BLaER1 treated with 17β-estradiol and CSF1 and Interleukin-3, amounts not matched to agents 10 nM and 100 nM (cell line): ENCODE measurements around the gene PKD1.
"Not testable (repeated sequence)": the region's sequence is repeated elsewhere in the genome, so short reads cannot be mapped to it uniquely, and the experiment has no call there.

Experiments used
- H3K27ac ChIP-seq, 11 experiments: shearing (Covaris generic); formaldehyde crosslinking; 2 replicates each; pipeline ENCODE4 v1.8.1; 2022
- H3K27me3 ChIP-seq, 11 experiments: shearing (Covaris generic); formaldehyde crosslinking; 2 replicates each; pipeline ENCODE4 v1.8.1; 2022
- H3K36me3 ChIP-seq, 11 experiments: shearing (Covaris generic); formaldehyde crosslinking; 2 replicates each; pipeline ENCODE4 v1.8.1; 2022
- H3K4me1 ChIP-seq, 10 experiments: shearing (Covaris generic); formaldehyde crosslinking; 2 replicates each; pipeline ENCODE4 v1.8.1; 2022
- H3K4me2 ChIP-seq, 11 experiments: shearing (Covaris generic); formaldehyde crosslinking; 2 replicates each; pipeline ENCODE4 v1.8.1; 2022
- H3K4me3 ChIP-seq, 10 experiments: shearing (Covaris generic); formaldehyde crosslinking; 2 replicates each; pipeline ENCODE4 v1.8.1; 2022
- H3K9ac ChIP-seq, 11 experiments: shearing (Covaris generic); formaldehyde crosslinking; 2 replicates each; pipeline ENCODE4 v1.8.1; 2022
- H3K9me3 ChIP-seq, 11 experiments: shearing (Covaris generic); formaldehyde crosslinking; replicated peaks in 1 of 11; 2 replicates each; pipeline ENCODE4 v1.8.1; 2022
- H4K20me1 ChIP-seq, 11 experiments: shearing (Covaris generic); formaldehyde crosslinking; 2 replicates each; pipeline ENCODE4 v1.8.1; 2022
- Cebpa-rat ChIP-seq, 11 experiments: shearing (Covaris generic); IDR thresholded peaks; 2 replicates each; pipeline ENCODE4 v1.8.1; 2022

The PKD1 gene

DNA sequence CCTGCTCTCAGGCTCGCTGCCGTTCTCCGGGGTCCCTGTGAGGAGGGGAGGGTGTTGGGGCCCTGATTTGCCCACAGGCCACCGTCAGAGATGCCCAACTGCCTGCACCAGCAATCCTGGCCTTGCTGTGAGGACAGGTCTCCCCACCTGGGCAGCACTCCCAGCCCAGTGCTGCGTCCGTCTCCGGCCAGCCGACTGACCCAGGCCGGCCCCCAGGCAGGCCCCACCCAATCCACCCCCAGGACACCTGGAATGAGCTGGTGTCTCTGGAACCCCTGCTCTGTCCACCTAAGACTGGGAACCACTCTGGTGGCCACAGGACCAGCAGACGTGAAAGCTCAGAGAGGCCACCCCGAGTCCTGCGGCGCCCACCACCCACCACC is 20.1 kb downstream of the PKD1 start:
- Histone ChIP-seq H3K27ac (no peak overlapping the region), H3K27me3 (no peaks in the 10 kb centered on the region), H3K4me1 (no peaks in the 10 kb centered on the region; a peak in 1 of 20 replicates), H3K9me3 (no peaks in the 10 kb centered on the region), H3K4me3 (no peak overlapping the region), H3K36me3 (peaks cover 0 to 45% (median 19%) of the 10 kb centered on the region in 11 experiments; a peak in 18 of 22 replicates), H3K4me2 (no peak overlapping the region), H4K20me1 (peaks cover 5 to 79% (median 19%) of the 10 kb centered on the region in 11 experiments; a peak in 19 of 22 replicates), H3K9ac (no peak overlapping the region)
- TF ChIP-seq Cebpa-rat (IDR thresholded peaks at IDR 0.05) = no peak

DNA sequence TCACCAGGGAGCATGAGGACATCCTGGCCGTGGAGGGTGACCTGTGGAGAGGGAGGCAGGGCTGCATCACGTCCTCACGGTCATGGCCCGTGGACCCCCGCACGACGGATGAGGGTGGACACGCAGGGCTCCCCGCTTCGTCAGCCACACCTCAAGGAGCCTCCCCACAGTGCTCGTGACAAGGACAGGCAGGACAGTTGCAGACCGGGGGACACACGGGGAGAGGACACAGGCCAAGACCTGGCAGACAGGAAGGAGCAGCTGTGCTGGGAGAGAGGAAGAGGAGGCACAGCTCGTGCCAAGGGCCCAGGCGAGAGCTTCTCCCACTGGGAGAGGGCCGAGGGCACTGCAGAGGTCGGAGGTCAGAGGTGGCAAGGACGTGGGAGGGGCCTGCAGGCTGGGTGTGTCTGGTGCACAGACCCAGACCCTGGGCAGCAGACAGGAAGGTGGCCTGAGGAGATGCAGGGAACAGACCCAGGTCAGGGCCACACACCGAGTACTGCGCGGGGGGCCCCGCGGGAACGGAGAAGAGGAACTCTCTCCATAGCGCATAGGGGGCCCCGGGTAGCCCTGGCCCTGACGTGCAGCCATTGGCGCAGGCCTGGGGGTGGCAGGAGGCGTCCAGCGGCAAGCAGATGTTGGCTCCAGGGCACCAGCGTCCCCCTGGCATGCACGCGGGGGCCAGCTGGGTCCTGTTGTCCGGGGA is 20.7 kb downstream of the PKD1 start:
- H3K4me3 ChIP-seq, H3K4me1 ChIP-seq, H3K27me3 ChIP-seq, H3K9me3 ChIP-seq, H3K4me2 ChIP-seq, H3K9ac ChIP-seq, H3K27ac ChIP-seq: not testable (repeated sequence)
- H4K20me1 ChIP-seq = peaks cover 0 to 81% (median 14%) of the 10 kb centered on the region in 11 experiments; a peak in 13 of 22 replicates
- peaks cover 0 to 50% (median 24%) of the 10 kb centered on the region in 11 experiments; a peak in 19 of 22 replicates for H3K36me3 ChIP-seq

DNA sequence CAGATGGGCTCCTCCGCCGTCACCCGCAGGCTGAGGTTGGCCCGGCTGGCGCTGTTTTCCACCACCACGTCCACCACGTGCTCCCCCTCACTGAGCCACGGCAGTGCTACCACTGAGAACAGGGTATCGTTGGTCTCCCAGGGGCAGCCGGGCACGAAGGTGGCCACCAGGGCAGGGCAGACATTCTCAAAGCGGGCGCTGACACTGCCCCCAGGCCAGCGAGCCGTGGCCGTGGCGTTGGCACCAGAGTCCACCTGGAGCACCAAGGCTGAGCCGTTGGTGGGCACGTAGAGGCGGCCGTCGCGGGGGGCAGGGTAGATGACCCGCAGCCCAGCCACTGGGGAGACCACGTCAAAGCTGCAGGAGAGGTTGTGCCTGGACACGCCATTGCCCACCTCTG is 21.5 kb downstream of the PKD1 start:
- not testable (repeated sequence) for H3K27ac ChIP-seq, H3K4me1 ChIP-seq, H3K9ac ChIP-seq, H3K27me3 ChIP-seq, H3K4me3 ChIP-seq, H3K9me3 ChIP-seq, H3K4me2 ChIP-seq
- Histone ChIP-seq H4K20me1 (peaks cover 0 to 84% (median 11%) of the 10 kb centered on the region in 11 experiments; a peak in 13 of 22 replicates), H3K36me3 (peaks cover 0 to 58% (median 31%) of the 10 kb centered on the region in 11 experiments; a peak in 19 of 22 replicates)

DNA sequence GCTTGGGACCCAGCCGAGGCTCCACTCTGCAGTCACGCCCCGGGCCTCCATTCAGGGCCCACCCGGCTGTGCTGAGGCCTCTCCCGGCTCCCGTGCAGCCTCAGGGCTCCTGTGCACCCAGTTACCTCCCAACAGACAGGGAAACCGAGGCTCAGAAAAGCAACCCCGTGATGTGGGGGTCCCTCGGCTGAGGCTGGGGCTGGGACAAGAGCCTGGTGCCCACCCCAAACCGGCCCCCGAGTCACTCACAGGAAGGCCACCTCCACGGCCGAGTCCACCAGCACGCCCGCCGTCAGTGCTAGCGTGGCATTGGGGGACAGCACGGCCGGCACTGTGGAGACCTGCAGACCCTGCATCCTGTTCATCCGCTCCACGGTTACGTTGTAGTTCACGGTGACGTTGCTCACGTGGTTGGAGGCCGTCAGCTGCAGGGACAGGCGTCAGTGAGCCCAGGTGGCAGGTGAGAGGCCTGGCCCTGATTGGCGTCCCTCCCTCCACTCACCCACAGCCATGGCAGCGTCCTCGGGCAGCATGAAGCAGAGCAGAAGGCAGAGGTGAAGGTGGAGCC is 23.1 kb downstream of the PKD1 start:
- peaks cover 0 to 86% (median 11%) of the 10 kb centered on the region in 11 experiments; a peak in 12 of 22 replicates for H4K20me1 ChIP-seq
- H3K27me3 ChIP-seq, H3K4me2 ChIP-seq, H3K4me3 ChIP-seq, H3K9ac ChIP-seq, H3K9me3 ChIP-seq, H3K4me1 ChIP-seq, H3K27ac ChIP-seq: not testable (repeated sequence)
- peaks cover 0 to 72% (median 43%) of the 10 kb centered on the region in 11 experiments; a peak in 20 of 22 replicates for H3K36me3 ChIP-seq

DNA sequence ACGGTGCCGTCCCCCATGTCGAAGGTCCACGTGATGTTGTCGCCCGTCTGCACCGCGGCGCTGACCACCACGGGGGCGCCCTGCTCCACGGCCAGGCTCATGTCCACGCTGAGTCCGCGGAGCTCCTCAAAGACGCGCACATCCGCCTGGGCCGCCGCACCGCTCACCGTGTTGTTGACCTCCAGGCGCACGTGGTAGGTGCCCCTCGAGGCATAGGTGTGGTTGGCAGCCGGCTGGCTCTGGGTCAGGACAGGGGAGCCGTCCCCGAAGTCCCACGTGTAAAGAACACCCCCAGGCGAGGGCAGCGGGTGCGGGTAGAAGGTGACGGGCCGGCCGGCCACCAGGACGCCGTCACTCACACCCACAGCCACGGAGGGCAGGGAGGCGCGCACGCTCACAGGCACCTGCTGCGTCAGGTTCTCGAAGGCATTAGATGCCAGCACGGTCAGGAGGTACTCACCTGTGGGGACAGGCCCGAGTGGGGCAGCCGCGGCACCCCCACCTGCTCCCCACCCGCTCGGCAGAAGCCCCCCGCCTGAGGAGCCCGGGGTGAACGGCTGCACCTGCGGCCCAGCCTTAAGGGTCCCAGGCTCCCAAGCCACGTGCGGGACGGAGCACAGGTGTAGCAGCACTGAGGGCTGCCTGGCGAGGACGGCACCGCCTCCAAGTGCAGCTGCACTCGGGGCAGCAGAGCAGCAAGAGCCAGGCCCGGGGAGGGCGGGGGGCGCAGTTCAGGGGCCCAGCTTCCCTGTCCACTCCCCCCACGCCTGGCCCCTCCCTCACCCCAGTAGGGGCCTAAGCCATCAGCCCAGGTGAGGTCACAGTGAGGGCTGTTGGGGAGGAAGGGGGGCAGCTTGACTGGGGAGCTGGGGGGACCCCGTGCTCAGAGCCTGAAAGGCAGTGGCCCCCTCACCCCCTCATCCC is 24.0 kb downstream of the PKD1 start:
- not testable (repeated sequence) for H3K4me2 ChIP-seq, H3K27ac ChIP-seq, H3K4me3 ChIP-seq, H3K9ac ChIP-seq, H3K27me3 ChIP-seq, H3K9me3 ChIP-seq, H3K4me1 ChIP-seq
- peaks cover 0 to 85% (median 10%) of the 10 kb centered on the region in 11 experiments; a peak in 11 of 22 replicates for H4K20me1 ChIP-seq
- peaks cover 0 to 80% (median 43%) of the 10 kb centered on the region in 11 experiments; a peak in 20 of 22 replicates for H3K36me3 ChIP-seq

- H3K36me3 ChIP-seq = peaks cover 0 to 76% (median 43%) of the 10 kb centered on the region in 11 experiments; a peak in 20 of 22 replicates
- not testable (repeated sequence) for H3K4me3 ChIP-seq, H3K4me2 ChIP-seq
These were observed 24.7 kb downstream of the PKD1 start for GRCh38 chr16:2111009-2111353.

GRCh38 chr16:2110332-2111008 is 25.2 kb downstream of the PKD1 start:
- not testable (repeated sequence) for H3K27ac ChIP-seq, H3K27me3 ChIP-seq, H3K9ac ChIP-seq, H3K4me1 ChIP-seq, H3K4me2 ChIP-seq, H3K4me3 ChIP-seq, H3K9me3 ChIP-seq
- peaks cover 0 to 81% (median 45%) of the 10 kb centered on the region in 11 experiments; a peak in 20 of 22 replicates for H3K36me3 ChIP-seq
- H4K20me1 ChIP-seq = peaks cover 0 to 73% (median 10%) of the 10 kb centered on the region in 11 experiments; a peak in 10 of 22 replicates

More at GRCh38 chr16:2111009-2111353, 24.7 kb downstream of the PKD1 start:
- not testable (repeated sequence) for H3K4me1 ChIP-seq, H3K27me3 ChIP-seq, H3K9ac ChIP-seq, H3K9me3 ChIP-seq, H3K27ac ChIP-seq
- peaks cover 0 to 78% (median 10%) of the 10 kb centered on the region in 11 experiments; a peak in 10 of 22 replicates for H4K20me1 ChIP-seq

DNA sequence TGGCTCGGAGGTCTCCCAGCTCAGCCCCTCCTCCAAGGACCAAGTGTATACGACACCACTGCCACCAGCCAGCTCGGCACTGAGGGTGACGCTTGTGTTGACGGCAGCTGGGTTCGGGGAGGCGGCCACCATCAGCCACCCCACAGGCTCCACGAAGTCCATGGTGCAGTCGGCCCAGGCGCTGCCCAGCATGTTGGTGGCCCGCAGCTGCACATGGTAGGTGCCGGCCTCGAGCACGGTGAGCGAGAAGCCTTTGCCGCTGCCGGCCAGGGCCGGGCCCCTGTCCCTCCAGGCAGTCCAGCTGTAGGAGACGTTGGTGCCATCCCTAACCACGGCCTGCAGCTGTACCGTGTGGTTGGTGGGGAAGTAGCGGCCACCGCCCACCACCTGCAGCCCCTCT is 25.8 kb downstream of the PKD1 start:
- not testable (repeated sequence) for H3K4me1 ChIP-seq, H3K4me3 ChIP-seq, H3K4me2 ChIP-seq, H3K9ac ChIP-seq, H3K9me3 ChIP-seq, H3K27ac ChIP-seq, H3K27me3 ChIP-seq
- peaks cover 0 to 67% (median 10%) of the 10 kb centered on the region in 11 experiments; a peak in 10 of 22 replicates for H4K20me1 ChIP-seq
- peaks cover 0 to 78% (median 46%) of the 10 kb centered on the region in 11 experiments; a peak in 20 of 22 replicates for H3K36me3 ChIP-seq

GRCh38 chr16:2109271-2109580 is 26.5 kb downstream of the PKD1 start:
- H3K4me1 ChIP-seq = not testable (repeated sequence)

GRCh38 chr16:2108446-2109270 is 27.0 kb downstream of the PKD1 start:
- not testable (repeated sequence) for H3K27me3 ChIP-seq, H3K9ac ChIP-seq, H3K4me1 ChIP-seq, H3K4me2 ChIP-seq, H3K9me3 ChIP-seq, H3K4me3 ChIP-seq, H3K27ac ChIP-seq
- peaks cover 0 to 57% (median 10%) of the 10 kb centered on the region in 11 experiments; a peak in 8 of 22 replicates for H4K20me1 ChIP-seq
- peaks cover 0 to 67% (median 42%) of the 10 kb centered on the region in 11 experiments; a peak in 20 of 22 replicates for H3K36me3 ChIP-seq

More at GRCh38 chr16:2109271-2109580, 26.5 kb downstream of the PKD1 start:
- H3K9ac ChIP-seq, H3K9me3 ChIP-seq, H3K4me3 ChIP-seq, H3K4me2 ChIP-seq, H3K27me3 ChIP-seq, H3K27ac ChIP-seq: not testable (repeated sequence)
- Histone ChIP-seq H3K36me3 (peaks cover 0 to 73% (median 45%) of the 10 kb centered on the region in 11 experiments; a peak in 20 of 22 replicates), H4K20me1 (peaks cover 0 to 63% (median 10%) of the 10 kb centered on the region in 11 experiments; a peak in 9 of 22 replicates)

DNA sequence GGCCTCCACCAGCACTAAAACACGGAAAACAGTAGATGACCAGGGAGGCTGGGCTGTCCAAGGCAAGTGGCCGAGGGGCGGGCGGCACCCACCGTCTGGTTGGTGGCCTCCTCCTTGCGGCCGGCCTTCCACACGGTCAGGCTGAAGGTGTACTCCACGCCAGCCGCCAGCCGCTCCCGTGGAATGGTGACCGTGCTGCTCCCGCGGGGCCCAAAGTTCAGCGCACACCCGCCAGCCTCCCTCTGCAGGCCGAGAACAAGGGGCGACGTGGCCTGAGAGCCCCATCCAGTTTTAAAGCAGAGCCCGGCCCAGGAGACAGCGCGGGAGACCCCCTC is 27.9 kb downstream of the PKD1 start:
- Histone ChIP-seq H4K20me1 (peaks cover 0 to 53% (median 10%) of the 10 kb centered on the region in 11 experiments; a peak in 7 of 22 replicates), H3K36me3 (peaks cover 0 to 71% (median 47%) of the 10 kb centered on the region in 11 experiments; a peak in 20 of 22 replicates)
- not testable (repeated sequence) for H3K9ac ChIP-seq, H3K27ac ChIP-seq, H3K4me2 ChIP-seq, H3K4me3 ChIP-seq, H3K27me3 ChIP-seq, H3K4me1 ChIP-seq, H3K9me3 ChIP-seq
